Retinal pigment epithelial cell (primary cell): ENCODE measurements around the gene MPRIP.

Experiments used
- DNase-seq: peaks from one replicate; pipeline ENCODE4 v3.0.0-alpha.2; 2010; ENCODE audit warnings: low read depth
- H3K4me3 ChIP-seq: 2 replicates; pipeline ENCODE4 v1.5.1; 2011; ENCODE audit warnings: mild to moderate bottlenecking, low read length, control low read depth, moderate library complexity
- CTCF ChIP-seq: conservative IDR thresholded peaks from 2 replicates; pipeline ENCODE4 v1.5.1; 2011; ENCODE audit warnings: low read depth, low read length, control low read depth, inconsistent platforms

The MPRIP gene

GRCh38 chr17:17091856-17092756 is 49.8 kb downstream of the MPRIP start:
- no peak overlapping the region for H3K4me3 ChIP-seq
- no peak for DNase-seq
- TF ChIP-seq CTCF = no peak

- TF ChIP-seq CTCF = no peak
- DNase-seq = no peak
- H3K4me3 ChIP-seq = no peak overlapping the region
Measured at GRCh38 chr17:17093764-17094163, 51.5 kb downstream of the MPRIP start.

GRCh38 chr17:17096438-17097178 is 54.4 kb downstream of the MPRIP start:
- H3K4me3 ChIP-seq = no peak overlapping the region
- TF ChIP-seq CTCF = no peak
- no peak for DNase-seq

- DNase-seq = no peak
- TF ChIP-seq CTCF = no peak
- no peak overlapping the region for H3K4me3 ChIP-seq
Measured at GRCh38 chr17:17097763-17098345, 55.6 kb downstream of the MPRIP start.

- TF ChIP-seq CTCF = no peak
- no peak for DNase-seq
Measured at GRCh38 chr17:17098551-17099179, 56.4 kb downstream of the MPRIP start.

GRCh38 chr17:17102176-17102575 is 59.9 kb downstream of the MPRIP start:
- DNase-seq = no peak
- TF ChIP-seq CTCF = no peak
- no peak overlapping the region for H3K4me3 ChIP-seq

More at GRCh38 chr17:17098551-17099179, 56.4 kb downstream of the MPRIP start:
- no peak overlapping the region for H3K4me3 ChIP-seq
